Liver (tissue), 9 donors: Measurements from ENCODE around the gene SEZ6. TPM values are rescaled to one million over a fixed set of nuclear protein-coding genes. Genes with fewer than 3 reads are reported as not detected.

Source experiments
- DNase-seq: peaks from one replicate; pipeline ENCODE4 v3.0.0-alpha.2; 2017; ENCODE audit warnings: low spot score
- H3K27ac ChIP-seq, 2 donors: one replicate each; pipeline ENCODE4 v1.7.0; 2013; ENCODE audit warnings: inconsistent platforms in 2 of 2, low read length in 2 of 2, control low read depth in 1 of 2, low read depth in 1 of 2, mild to moderate bottlenecking in 1 of 2
- H3K27me3 ChIP-seq, 4 donors: one replicate each; pipeline versions ENCODE4 v1.6.1 to v1.7.0; 2013; ENCODE audit warnings: low read length in 3 of 4, inconsistent platforms in 1 of 4, mild to moderate bottlenecking in 1 of 4, moderate library complexity in 1 of 4; ENCODE audit not compliant: control insufficient read depth in 4 of 4, insufficient read depth in 4 of 4
- H3K36me3 ChIP-seq, 4 donors: one replicate each; pipeline versions ENCODE4 v1.6.1 to v1.7.0; 2013; ENCODE audit warnings: low read length in 3 of 4, mild to moderate bottlenecking in 3 of 4, low read depth in 1 of 4, moderate library complexity in 1 of 4; ENCODE audit not compliant: control insufficient read depth in 4 of 4, insufficient read depth in 3 of 4
- H3K4me1 ChIP-seq, 4 donors: one replicate each; pipeline versions ENCODE4 v1.6.1 to v1.7.0; 2013; ENCODE audit warnings: low read length in 3 of 4, mild to moderate bottlenecking in 3 of 4, moderate library complexity in 1 of 4; ENCODE audit not compliant: control insufficient read depth in 4 of 4, insufficient read depth in 4 of 4
- H3K4me3 ChIP-seq, 3 donors: one replicate each; pipeline versions ENCODE4 v1.6.1 to v1.7.0; 2013; ENCODE audit warnings: low read length in 3 of 3, control low read depth in 1 of 3, low read depth in 1 of 3, mild to moderate bottlenecking in 1 of 3
- H3K9ac ChIP-seq, 2 donors: one replicate each; pipeline ENCODE4 v1.7.0; 2013; ENCODE audit warnings: low read length in 2 of 2, mild to moderate bottlenecking in 2 of 2, moderate library complexity in 2 of 2, control low read depth in 1 of 2, low read depth in 1 of 2
- H3K9me3 ChIP-seq, 4 donors: one replicate each; pipeline versions ENCODE4 v1.6.1 to v1.7.0; 2013; ENCODE audit warnings: low read length in 3 of 4; ENCODE audit not compliant: control insufficient read depth in 4 of 4
- HNF4G ChIP-seq: IDR thresholded peaks from 2 replicates; pipeline ENCODE4 v1.6.1; 2016; ENCODE audit warnings: antibody characterized with exemption
- JUND ChIP-seq, 2 donors: IDR thresholded peaks; 2 replicates each; pipeline ENCODE4 v1.6.1; 2016; ENCODE audit warnings: antibody characterized with exemption in 2 of 2
- SP1 ChIP-seq: IDR thresholded peaks from 2 replicates; pipeline ENCODE4 v1.6.1; 2018; ENCODE audit warnings: antibody characterized with exemption, mild to moderate bottlenecking
- TAF1 ChIP-seq: conservative IDR thresholded peaks from 2 replicates; pipeline ENCODE4 v1.6.1; 2016; ENCODE audit warnings: antibody characterized with exemption, mild to moderate bottlenecking
- WGBS: extraction: QIAGEN DNeasy Blood & Tissue Kit; methylation state at CpG from one replicate; pipeline ENCODE4 v1.1.7; 2013; 5-methylcytosine and 5-hydroxymethylcytosine counted together
- polyA plus RNA-seq, 2 donors: library from polyadenylated mRNA; stranded (reverse) in 1 of 2; unstranded in 1 of 2; fragments of 200-250 nt in 1 of 2; fragments of >200 nt in 1 of 2; fragmentation: Nextera tagmentation in 1 of 2; extraction: Ambion mirVana in 1 of 2; gene quantifications; one replicate each; pipeline versions ENCODE4 v1.2.1 to v1.2.3, GENCODE V29; 2013 to 2015
- total RNA-seq, 2 donors: library from RNA; depleted of rRNA; stranded (reverse); fragments of >200 nt; gene quantifications; one replicate each; pipeline ENCODE4 v1.2.3, GENCODE V29; 2014
- TF ChIP-seq, protein P1 (sequence below): IDR thresholded peaks from 2 replicates; pipeline ENCODE4 v1.6.1; 2016; ENCODE audit warnings: antibody characterized with exemption, mild to moderate bottlenecking
- TF ChIP-seq, protein P2 (sequence below): IDR thresholded peaks from 2 replicates; pipeline ENCODE4 v1.6.1; 2016; ENCODE audit warnings: antibody characterized with exemption
- TF ChIP-seq, protein P3 (sequence below): IDR thresholded peaks from 2 replicates; pipeline ENCODE4 v1.6.1; 2016; ENCODE audit warnings: antibody characterized with exemption
- donor health status: healthy.
- donor health status: healthy.
- donor health status: healthy.
- donor health status: healthy.
- donor health status: healthy.

SEZ6 gene
- total and polyA plus RNA-seq, 4 donors: 0.39 TPM; not detected in 3

DNA sequence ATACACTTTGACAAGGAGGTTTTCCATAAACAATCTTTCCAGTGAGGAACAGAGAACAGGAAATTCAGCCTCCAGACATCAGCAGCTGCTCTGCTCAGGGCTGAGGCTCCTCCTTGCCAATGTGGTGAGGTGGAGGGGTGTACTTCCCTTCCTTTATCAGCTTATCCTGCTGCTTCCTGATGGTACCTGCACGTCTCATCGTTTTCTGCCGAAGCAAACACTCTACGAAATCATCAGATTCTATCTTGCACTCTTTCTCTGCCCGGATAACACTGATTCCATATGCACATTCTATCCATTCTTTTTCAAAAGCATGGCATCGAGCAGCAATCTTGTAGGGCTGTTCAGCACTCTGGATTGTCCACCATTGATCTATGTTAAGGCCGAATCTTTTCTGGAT, 15.4 kb upstream of the SEZ6 start (continued):
- TF ChIP-seq, protein P1, sequence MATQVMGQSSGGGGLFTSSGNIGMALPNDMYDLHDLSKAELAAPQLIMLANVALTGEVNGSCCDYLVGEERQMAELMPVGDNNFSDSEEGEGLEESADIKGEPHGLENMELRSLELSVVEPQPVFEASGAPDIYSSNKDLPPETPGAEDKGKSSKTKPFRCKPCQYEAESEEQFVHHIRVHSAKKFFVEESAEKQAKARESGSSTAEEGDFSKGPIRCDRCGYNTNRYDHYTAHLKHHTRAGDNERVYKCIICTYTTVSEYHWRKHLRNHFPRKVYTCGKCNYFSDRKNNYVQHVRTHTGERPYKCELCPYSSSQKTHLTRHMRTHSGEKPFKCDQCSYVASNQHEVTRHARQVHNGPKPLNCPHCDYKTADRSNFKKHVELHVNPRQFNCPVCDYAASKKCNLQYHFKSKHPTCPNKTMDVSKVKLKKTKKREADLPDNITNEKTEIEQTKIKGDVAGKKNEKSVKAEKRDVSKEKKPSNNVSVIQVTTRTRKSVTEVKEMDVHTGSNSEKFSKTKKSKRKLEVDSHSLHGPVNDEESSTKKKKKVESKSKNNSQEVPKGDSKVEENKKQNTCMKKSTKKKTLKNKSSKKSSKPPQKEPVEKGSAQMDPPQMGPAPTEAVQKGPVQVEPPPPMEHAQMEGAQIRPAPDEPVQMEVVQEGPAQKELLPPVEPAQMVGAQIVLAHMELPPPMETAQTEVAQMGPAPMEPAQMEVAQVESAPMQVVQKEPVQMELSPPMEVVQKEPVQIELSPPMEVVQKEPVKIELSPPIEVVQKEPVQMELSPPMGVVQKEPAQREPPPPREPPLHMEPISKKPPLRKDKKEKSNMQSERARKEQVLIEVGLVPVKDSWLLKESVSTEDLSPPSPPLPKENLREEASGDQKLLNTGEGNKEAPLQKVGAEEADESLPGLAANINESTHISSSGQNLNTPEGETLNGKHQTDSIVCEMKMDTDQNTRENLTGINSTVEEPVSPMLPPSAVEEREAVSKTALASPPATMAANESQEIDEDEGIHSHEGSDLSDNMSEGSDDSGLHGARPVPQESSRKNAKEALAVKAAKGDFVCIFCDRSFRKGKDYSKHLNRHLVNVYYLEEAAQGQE: no peak
- no peak for TF ChIP-seq HNF4G

DNA sequence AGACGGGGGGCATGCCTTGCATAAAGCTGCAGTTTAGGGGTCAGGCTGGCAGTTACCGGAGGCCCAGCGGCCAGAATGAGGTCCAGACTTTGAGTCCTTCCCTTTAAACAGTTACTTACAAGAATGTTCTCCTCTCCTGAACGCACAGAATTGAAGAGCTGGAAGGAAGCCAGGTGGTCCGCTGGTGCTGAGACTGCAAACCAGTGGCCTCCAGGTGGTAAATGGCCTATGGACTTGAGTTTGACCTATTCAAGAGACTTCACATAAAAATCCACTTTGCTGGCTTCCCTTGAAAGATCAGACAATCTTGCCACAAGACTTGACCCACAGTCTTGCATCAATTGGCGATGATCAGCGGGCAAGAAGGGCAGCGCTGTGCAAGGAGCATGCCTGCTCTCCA, 14.7 kb upstream of the SEZ6 start:
- H3K9ac ChIP-seq: no peak overlapping the region
- H3K27me3 ChIP-seq: no peaks in the 10 kb centered on the region
- peaks cover 0 to 8% (median 2%) of the 10 kb centered on the region in 4 donors for H3K4me1 ChIP-seq
- TF ChIP-seq, protein P2, sequence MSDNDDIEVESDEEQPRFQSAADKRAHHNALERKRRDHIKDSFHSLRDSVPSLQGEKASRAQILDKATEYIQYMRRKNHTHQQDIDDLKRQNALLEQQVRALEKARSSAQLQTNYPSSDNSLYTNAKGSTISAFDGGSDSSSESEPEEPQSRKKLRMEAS: no peak
- no peak for TF ChIP-seq HNF4G
- TF ChIP-seq, protein P3, sequence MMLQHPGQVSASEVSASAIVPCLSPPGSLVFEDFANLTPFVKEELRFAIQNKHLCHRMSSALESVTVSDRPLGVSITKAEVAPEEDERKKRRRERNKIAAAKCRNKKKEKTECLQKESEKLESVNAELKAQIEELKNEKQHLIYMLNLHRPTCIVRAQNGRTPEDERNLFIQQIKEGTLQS: no peak
- H3K36me3 ChIP-seq: no peaks in the 10 kb centered on the region
- 88% methylated on average over 8 of the region's 8 CpGs for whole genome bisulfite sequencing
- no peak for DNase-seq
- H3K27ac ChIP-seq: no peak overlapping the region
- no peak overlapping the region for H3K4me3 ChIP-seq
- H3K9me3 ChIP-seq: no peaks in the 10 kb centered on the region

DNA sequence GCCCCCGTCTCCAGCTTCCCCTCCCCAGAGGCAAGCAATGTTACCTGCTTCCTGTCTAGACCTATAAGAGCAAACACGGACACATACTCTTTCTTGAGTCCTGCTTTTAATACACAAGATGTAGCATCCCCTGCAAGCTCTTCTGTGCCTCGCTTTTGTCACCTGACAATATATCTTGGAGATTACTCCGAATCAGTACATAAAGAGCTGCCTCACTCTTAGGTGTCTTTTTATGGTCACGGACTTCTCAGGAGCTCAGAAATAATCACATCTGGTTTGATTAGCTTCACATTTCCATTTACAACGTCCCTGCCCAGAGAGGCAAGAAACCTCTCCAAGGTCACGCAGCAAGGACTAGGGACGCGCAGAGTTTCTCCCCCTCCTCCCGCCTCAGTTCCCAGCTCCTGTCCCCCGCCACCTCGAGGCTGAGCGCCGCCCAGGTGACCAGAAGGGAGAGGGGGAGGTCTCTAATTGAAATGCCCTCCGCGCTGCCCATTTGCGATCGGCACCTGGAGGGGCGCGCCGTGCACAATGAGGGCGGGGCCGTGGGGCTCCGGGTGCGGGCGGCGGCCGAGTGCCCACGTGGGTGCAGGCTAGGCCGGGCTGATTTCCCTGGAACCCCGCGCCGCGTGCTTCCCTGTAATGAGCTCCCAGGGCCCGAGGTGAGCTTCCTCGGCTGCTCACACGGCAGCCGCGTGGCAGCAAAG, 13.8 kb upstream of the SEZ6 start:
- WGBS: 18% methylated on average over 39 of the region's 39 CpGs
- Histone ChIP-seq H3K9ac (no peak overlapping the region), H3K9me3 (no peaks in the 10 kb centered on the region), H3K4me3 (peak overlapping the region in 1 of 3 donors; percentile 9), H3K36me3 (no peaks in the 10 kb centered on the region), H3K4me1 (peaks cover 0 to 8% (median 2%) of the 10 kb centered on the region in 4 donors), H3K27ac (no peak overlapping the region), H3K27me3 (no peaks in the 10 kb centered on the region)
- TF ChIP-seq, protein P3: no peak
- DNase-seq: no peak

DNA sequence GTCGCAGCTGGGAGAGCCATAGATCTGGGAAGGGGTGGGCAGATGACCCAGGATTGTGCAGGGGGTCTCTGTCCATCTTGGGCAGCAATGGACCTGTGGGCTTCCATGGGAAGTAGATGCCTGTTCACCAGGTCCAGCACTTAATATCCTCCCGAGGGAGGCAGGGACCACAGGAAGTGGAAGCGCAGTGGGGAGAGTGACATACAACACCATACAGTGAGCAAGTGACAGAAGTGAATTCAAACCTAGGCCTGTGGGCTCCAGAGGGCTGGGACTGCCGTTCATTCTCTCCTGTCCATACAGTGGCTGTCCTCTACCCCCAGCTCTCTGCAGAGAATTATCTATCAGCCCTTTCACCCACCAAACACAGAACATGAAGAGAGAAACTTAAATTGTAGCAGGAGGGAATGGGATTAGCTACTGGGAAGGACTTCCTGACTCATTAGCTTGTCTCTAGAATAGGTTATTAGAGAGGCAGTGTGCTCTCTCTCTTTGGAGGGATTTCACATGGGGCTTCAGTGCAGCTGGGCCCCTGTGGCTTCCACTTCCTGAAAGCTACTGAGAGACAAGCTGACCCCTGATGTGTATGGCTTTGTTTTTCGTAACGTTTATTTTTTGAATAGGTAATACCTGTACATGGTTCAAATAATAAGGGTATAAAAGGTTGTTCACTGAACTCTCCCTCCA, 13.1 kb upstream of the SEZ6 start:
- H3K4me1 ChIP-seq: peaks cover 0 to 8% (median 2%) of the 10 kb centered on the region in 4 donors
- DNase-seq: no peak
- no peaks in the 10 kb centered on the region for H3K27me3 ChIP-seq
- 65% methylated on average over 6 of the region's 6 CpGs for WGBS
- H3K9ac ChIP-seq: no peak overlapping the region
- TF ChIP-seq JUND (IDR thresholded peaks at IDR 0.05) (no peak), TAF1 (no peak), SP1 (no peak)
- TF ChIP-seq, protein P2: no peak
- H3K9me3 ChIP-seq: no peaks in the 10 kb centered on the region
- H3K4me3 ChIP-seq: no peak overlapping the region
- H3K27ac ChIP-seq: no peak overlapping the region
- H3K36me3 ChIP-seq: no peaks in the 10 kb centered on the region
